Measurements from ENCODE around the gene ALPP.

- no peak for TF ChIP-seq ZNF274 (IDR thresholded peaks at IDR 0.05; ENCODE audit: low read depth, low read length)
- no peak for TF ChIP-seq YY1 (IDR thresholded peaks at IDR 0.05; ENCODE audit: insufficient read depth, insufficient read length)
- TF ChIP-seq SUZ12 (IDR thresholded peaks at IDR 0.05; ENCODE audit: extremely low read depth, insufficient read depth, insufficient read length) = no peak
Measured at GRCh38 chr2:232348936-232349335, 29.6 kb upstream of the ALPP start.

Data from NT2/D1 (cell line).